Cardiac muscle cell (in vitro differentiated cells and primary cell): Measurements from ENCODE around the gene CRYZL1. TPM values are rescaled to one million over a fixed set of nuclear protein-coding genes. Genes with fewer than 3 reads are reported as not detected.
A peak's percentile ranks its signal among the peaks of the same experiment; 100 is the strongest.

Experiments used
- DNase-seq, 2 donors: peaks; one replicate each; pipeline versions ENCODE4 v3.0.0 to v3.0.0-alpha.2; 2010 to 2017; ENCODE audit warnings: low read depth in 1 of 2, low spot score in 1 of 2
- H3K27ac ChIP-seq: fragments of 200-600 bp; sonication (generic); 2 replicates; pipeline ENCODE4 v1.5.1; 2016
- H3K27me3 ChIP-seq: fragments of 200-600 bp; sonication (generic); 2 replicates; pipeline ENCODE4 v1.6.0; 2016; ENCODE audit warnings: control low read depth
- H3K36me3 ChIP-seq: fragments of 200-600 bp; sonication (generic); 2 replicates; pipeline ENCODE4 v1.5.1; 2016; ENCODE audit warnings: control low read depth
- H3K4me1 ChIP-seq: fragments of 200-600 bp; sonication (generic); 2 replicates; pipeline ENCODE4 v1.8.1; 2017; ENCODE audit warnings: low read depth, mild to moderate bottlenecking, mixed run types
- H3K4me3 ChIP-seq: fragments of 200-600 bp; sonication (generic); 2 replicates; pipeline ENCODE4 v1.5.1; 2016; ENCODE audit warnings: mild to moderate bottlenecking
- H3K9me3 ChIP-seq: fragments of 200-600 bp; sonication (generic); 2 replicates; pipeline ENCODE4 v1.5.1; 2017; ENCODE audit warnings: low read depth, mild to moderate bottlenecking, control low read depth
- CTCF ChIP-seq: IDR thresholded peaks from 2 replicates; pipeline ENCODE4 v1.5.1; 2012; ENCODE audit warnings: low read depth, mild to moderate bottlenecking, low read length
- polyA plus RNA-seq: library from polyadenylated mRNA; unstranded; fragments of >200 nt; fragmentation: Nextera tagmentation; extraction: Ambion mirVana; gene quantifications from 2 replicates; pipeline ENCODE4 v1.2.1, GENCODE V29; 2016
- total RNA-seq: library from RNA; depleted of rRNA; stranded (reverse); fragments of >200 nt; gene quantifications from 2 replicates; pipeline ENCODE4 v1.2.3, GENCODE V29; 2016

CRYZL1 gene
- total and polyA plus RNA-seq, 2 experiments from 2014 or later, result 58.1 to 58.3 TPM

- H3K27me3 ChIP-seq, result no peaks in the 10 kb centered on the region
- no peak for TF ChIP-seq CTCF
- no peaks in the 10 kb centered on the region for H3K9me3 ChIP-seq
- H3K4me1 ChIP-seq, result no peaks in the 10 kb centered on the region
- H3K36me3 ChIP-seq, result peaks cover 64% of the 10 kb centered on the region
- H3K4me3 ChIP-seq, result no peak overlapping the region
- no peak overlapping the region for H3K27ac ChIP-seq
- DNase-seq, result no peak
These were observed 73.6 kb downstream of the CRYZL1 start for GRCh38 chr21:33567914-33568313.

- TF ChIP-seq CTCF, result no peak
- DNase-seq, result no peak
- Histone ChIP-seq H3K4me1 (no peaks in the 10 kb centered on the region), H3K27ac (no peak overlapping the region), H3K27me3 (no peaks in the 10 kb centered on the region), H3K9me3 (no peaks in the 10 kb centered on the region), H3K36me3 (peaks cover 69% of the 10 kb centered on the region), H3K4me3 (no peak overlapping the region)
These were observed 75.0 kb downstream of the CRYZL1 start for GRCh38 chr21:33566514-33566913.

GRCh38 chr21:33562389-33562788 is 79.2 kb downstream of the CRYZL1 start:
- H3K4me1 ChIP-seq, result no peaks in the 10 kb centered on the region
- TF ChIP-seq CTCF, result no peak
- no peak overlapping the region for H3K4me3 ChIP-seq
- no peak overlapping the region for H3K27ac ChIP-seq
- peaks cover 73% of the 10 kb centered on the region for H3K36me3 ChIP-seq
- H3K27me3 ChIP-seq, result no peaks in the 10 kb centered on the region
- no peaks in the 10 kb centered on the region for H3K9me3 ChIP-seq
- DNase-seq, result no peak

GRCh38 chr21:33561373-33561772 is 80.2 kb downstream of the CRYZL1 start:
- no peak for TF ChIP-seq CTCF
- H3K27me3 ChIP-seq, result no peaks in the 10 kb centered on the region
- peak in 1 of 2 donors; percentile 34 for DNase-seq
- H3K9me3 ChIP-seq, result no peaks in the 10 kb centered on the region
- H3K4me3 ChIP-seq, result no peak overlapping the region
- no peaks in the 10 kb centered on the region for H3K4me1 ChIP-seq
- H3K36me3 ChIP-seq, result peaks cover 71% of the 10 kb centered on the region
- H3K27ac ChIP-seq, result peak overlapping the region; percentile 12

GRCh38 chr21:33560965-33561364 is 80.6 kb downstream of the CRYZL1 start:
- peaks cover 75% of the 10 kb centered on the region for H3K36me3 ChIP-seq

More at GRCh38 chr21:33560965-33561364, 80.6 kb downstream of the CRYZL1 start:
- Histone ChIP-seq H3K9me3 (no peaks in the 10 kb centered on the region), H3K4me1 (no peaks in the 10 kb centered on the region), H3K4me3 (no peak overlapping the region), H3K27me3 (no peaks in the 10 kb centered on the region), H3K27ac (peak overlapping the region; percentile 12)
- no peak for DNase-seq
- no peak for TF ChIP-seq CTCF
